Lower leg skin (tissue), 3 donors: ENCODE results near the gene STAT5A.

ENCODE experiments used
- POLR2A ChIP-seq, 2 donors: fragments of 450-650 bp; IDR thresholded peaks; one replicate each; pipeline ENCODE4 v1.6.1; 2016 to 2017; ENCODE audit warnings: antibody characterized with exemption in 2 of 2, mild to moderate bottlenecking in 1 of 2, moderate library complexity in 1 of 2
- TF ChIP-seq, protein P1 (sequence below), 3 donors: fragments of 450-650 bp; IDR thresholded peaks; one replicate each; pipeline ENCODE4 v1.5.1; 2016; ENCODE audit warnings: antibody characterized with exemption in 3 of 3, mild to moderate bottlenecking in 3 of 3, moderate library complexity in 2 of 3

GRCh38 chr17:42253578-42253977 is 34.7 kb upstream of the STAT5A start:
- TF ChIP-seq, protein P1, sequence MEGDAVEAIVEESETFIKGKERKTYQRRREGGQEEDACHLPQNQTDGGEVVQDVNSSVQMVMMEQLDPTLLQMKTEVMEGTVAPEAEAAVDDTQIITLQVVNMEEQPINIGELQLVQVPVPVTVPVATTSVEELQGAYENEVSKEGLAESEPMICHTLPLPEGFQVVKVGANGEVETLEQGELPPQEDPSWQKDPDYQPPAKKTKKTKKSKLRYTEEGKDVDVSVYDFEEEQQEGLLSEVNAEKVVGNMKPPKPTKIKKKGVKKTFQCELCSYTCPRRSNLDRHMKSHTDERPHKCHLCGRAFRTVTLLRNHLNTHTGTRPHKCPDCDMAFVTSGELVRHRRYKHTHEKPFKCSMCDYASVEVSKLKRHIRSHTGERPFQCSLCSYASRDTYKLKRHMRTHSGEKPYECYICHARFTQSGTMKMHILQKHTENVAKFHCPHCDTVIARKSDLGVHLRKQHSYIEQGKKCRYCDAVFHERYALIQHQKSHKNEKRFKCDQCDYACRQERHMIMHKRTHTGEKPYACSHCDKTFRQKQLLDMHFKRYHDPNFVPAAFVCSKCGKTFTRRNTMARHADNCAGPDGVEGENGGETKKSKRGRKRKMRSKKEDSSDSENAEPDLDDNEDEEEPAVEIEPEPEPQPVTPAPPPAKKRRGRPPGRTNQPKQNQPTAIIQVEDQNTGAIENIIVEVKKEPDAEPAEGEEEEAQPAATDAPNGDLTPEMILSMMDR (IDR thresholded peaks at IDR 0.05), result no peak
- TF ChIP-seq POLR2A (IDR thresholded peaks at IDR 0.05), result no peak
